Frontal cortex (tissue), 4 donors: ENCODE results near the gene OR52B4. TPM values are rescaled to one million over a fixed set of nuclear protein-coding genes. Genes with fewer than 3 reads are reported as not detected.
"Not testable (repeated sequence)": the region's sequence is repeated elsewhere in the genome, so short reads cannot be mapped to it uniquely, and the experiment has no call there.

Experiments
- DNase-seq, 2 donors: peaks; one replicate each; pipeline ENCODE4 v3.0.0; 2012; ENCODE audit warnings: low spot score in 2 of 2
- FAIRE-seq: peaks from 2 replicates; lab custom pipeline; 2012; peaks lifted over from hg19 to GRCh38; lab: Jason Lieb, UNC
- total RNA-seq: library from RNA; depleted of rRNA; stranded (reverse); fragments of >200 nt; gene quantifications from one replicate; pipeline ENCODE4 v1.2.3, GENCODE V29; 2014
- donor health status: control.
- donor health status: control.
- donor health status: control.

OR52B4 gene
- not detected for total RNA-seq

DNA sequence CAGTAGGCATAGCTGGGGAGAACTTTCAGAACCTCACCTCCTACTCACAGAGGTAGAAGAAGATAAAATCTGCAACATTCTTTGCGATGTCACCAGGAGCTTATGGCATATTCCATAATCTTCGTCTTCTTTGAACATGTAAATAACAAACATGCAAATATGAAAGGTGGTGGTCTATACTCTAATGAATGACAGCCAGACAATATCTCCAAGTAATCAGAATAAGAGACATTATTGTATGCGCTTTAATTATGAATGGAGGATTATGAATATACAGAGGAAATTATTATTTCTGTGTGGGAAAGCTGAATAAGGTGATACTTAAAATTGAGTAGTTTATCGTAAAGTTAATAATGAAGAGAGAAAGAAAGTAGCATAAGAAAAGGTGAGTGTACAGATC, at the start of gene OR52B4:
TSS of gene OR52B4 (minus strand) at position 101 of the 400 bp plus-strand sequence. CDS start at position 10, 91 bp downstream.
- DNase-seq (no peak), FAIRE-seq (no peak)

DNA sequence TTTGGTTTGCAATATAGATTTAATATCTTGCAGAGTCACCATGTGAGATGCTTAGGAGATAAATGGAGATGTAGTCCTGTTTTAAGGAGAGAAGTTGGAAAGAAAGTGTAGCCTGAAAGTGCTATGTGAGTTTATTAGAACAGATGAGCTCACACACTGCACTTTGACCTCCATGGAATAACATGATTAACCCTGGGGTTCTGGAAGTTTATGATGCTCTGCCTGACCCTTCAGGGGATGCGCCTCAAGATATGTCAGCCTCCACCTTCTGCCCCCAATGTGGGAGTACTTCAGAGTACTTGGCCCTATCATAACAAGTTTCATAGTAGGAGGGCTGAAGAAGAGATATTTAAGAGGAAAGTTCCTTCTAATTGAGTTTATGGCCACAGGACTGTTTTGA, 48.6 kb upstream of the OR52B4 start:
- DNase-seq = no peak
- no peak for FAIRE-seq

DNA sequence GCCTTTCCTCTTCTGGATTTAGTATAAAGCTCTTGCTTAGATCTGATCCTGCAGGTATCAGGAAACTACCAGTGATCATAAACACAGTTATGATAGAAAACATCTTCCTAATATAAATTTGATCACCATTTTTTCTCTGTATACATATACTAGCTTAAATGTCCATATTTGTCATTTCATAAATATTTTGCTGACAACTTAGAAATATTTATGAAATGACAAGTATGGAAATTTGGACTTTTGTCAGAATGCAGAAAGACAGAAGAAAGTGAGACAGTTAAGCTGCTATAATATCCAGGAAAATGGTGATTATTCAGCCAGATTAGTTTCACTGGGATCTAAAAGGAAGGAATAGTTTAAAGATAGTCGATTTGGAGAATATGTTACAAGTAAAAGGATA, 48.1 kb upstream of the OR52B4 start:
- no peak for FAIRE-seq
- no peak for DNase-seq

DNA sequence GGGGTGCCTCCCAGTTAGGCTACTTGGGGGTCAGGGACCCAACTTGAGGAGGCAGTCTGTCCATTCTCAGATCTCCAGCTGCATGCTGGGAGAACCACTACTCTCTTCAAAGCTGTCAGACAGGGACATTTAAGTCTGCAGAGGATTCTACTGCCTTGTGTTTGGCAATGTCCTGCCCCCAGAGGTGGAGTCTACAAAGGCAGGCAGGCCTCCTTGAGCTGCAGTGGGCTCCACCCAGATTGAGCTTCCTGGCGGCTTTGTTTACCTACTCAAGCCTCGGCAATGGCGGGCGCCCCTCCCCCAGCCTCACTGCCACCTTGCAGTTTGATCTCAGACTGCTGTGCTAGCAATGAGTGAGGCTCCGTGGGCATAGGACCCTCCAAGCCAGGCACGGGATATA, 38.0 kb upstream of the OR52B4 start:
- FAIRE-seq, DNase-seq: not testable (repeated sequence)

DNA sequence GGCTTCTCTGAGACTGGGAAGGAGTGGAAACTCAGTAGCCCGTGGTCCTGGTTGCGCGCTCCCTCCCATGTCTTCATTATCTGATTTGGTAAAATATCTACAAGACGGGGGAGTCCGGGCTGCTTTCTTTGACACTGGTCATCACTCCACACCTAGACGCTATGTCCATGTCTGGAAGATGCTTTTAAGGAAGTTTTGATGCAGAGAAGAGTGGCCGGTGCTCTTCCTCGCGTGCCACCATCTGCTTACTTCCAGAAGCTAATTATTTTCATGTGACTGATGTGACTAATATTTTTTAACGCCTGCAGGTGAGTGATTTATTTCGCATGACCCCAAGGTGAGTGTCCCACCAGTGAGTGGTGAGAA, 25.7 kb upstream of the OR52B4 start:
- FAIRE-seq (no peak), DNase-seq (no peak)

DNA sequence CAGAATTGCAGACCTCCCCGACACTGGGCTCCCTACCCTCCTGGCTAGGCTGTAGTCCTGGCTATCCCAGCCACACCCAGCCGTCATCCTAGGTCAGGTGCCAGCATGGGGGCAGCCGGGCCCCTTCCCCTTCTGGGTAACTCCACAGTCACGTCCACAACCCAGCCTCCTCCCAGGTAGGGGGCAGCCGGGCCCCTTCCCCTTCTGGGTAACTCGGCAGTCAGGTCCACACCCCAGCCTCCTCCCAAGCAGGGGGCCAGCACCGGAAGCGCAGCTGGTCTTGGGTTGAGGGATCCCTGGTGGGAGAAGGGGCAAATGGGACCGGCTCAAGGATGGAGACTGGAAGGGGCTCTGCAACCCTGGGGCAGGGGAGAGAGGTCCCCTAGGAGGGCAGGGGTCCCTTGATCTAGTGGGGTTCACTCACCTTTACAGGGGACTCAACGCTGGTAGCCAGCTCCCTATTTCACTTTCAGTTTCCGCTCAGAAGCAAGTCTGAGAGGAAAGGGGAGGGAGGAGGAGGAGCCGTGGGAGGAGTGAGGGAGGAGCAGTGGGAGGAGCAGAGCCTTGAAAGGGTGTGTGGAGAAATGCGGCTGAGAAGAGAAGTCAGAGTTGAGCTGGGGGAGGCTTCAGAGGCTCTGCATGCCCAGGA, 25.1 kb upstream of the OR52B4 start, which contains the start of gene TRIM21:
TSS of gene TRIM21 (minus strand) at position 494 of the 649 bp plus-strand sequence. CDS start 3,293 bp downstream, outside the sequence.
- DNase-seq (peak; percentile 6 to 51), FAIRE-seq (no peak)

DNA sequence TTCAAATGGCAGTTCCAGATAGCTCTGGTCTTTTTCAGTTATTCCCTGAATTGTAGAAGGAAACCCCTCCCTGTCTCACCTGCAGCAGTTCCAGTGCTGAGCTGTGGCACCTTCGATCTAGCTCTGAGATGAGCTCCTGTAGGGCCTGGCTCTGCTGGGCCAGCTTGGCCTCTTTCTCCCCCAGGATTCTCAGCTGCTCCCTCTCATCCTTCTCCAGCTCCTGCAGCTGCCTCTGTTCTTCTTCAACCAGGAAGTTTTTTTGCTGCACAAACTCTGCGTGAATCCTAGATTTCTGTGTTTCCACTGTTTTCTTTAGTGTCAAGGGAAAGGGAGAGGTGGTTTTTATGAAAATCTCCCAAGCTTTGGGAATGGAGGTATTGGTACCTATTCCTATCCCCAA, 20.0 kb upstream of the OR52B4 start:
- no peak for DNase-seq

DNA sequence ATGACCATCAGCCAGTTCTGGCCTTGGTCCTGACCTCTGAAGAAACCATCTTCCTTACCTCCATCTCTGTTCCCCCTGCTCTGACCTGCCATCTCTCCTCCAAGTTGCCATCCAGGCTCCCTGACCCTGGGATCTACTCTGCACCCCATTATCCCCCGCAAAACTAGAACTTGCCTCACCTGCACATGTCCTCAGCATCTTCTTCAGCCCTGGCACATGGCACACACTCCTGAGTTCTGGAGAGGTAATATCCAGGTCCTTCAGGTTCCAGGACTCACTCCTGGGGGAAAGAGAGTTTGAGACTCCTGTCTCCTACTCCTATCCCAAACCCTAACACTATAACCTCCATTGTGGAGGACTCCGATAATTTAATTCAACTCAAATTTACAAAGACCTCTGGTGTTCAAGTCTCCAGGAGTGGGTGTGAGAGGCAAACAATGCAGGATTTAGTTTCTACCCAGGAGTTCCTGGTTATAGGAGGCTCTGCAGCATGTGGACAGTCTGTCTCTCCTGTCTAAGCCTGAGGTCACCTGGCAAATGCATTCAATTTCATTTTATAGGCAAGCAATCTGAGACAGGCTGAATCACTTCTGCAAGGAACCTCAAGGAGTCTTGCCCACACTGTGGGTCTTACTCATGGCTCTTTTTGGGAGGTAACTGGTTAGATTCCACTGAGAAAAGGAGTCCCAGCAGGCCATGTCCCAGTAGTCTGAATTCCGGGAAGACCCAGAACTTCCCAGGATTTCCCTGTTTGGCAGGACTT, 18.0 kb upstream of the OR52B4 start:
- DNase-seq (no peak), FAIRE-seq (no peak)

More for the DNA sequence above, 20.0 kb upstream of the OR52B4 start:
- FAIRE-seq = no peak

DNA sequence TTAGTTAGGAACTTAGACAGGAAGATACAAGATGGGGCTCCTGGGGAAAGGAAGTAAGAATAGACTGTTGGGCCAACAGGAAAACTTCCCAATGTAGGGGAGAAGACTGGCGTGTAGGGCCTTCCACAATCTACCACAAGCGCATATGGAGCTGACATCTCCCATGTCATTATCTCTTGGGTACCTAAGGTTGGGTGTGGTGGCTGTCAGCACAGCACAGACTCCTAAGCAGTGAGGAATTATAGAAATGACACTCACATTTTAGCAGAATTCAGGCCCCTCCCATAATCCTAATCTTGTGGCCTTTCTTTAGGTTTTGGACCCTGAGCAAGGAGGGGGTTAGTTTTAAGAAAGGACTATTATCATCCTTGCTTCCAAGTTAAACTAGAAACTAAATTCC, 13.7 kb upstream of the OR52B4 start:
- DNase-seq = no peak
- no peak for FAIRE-seq

DNA sequence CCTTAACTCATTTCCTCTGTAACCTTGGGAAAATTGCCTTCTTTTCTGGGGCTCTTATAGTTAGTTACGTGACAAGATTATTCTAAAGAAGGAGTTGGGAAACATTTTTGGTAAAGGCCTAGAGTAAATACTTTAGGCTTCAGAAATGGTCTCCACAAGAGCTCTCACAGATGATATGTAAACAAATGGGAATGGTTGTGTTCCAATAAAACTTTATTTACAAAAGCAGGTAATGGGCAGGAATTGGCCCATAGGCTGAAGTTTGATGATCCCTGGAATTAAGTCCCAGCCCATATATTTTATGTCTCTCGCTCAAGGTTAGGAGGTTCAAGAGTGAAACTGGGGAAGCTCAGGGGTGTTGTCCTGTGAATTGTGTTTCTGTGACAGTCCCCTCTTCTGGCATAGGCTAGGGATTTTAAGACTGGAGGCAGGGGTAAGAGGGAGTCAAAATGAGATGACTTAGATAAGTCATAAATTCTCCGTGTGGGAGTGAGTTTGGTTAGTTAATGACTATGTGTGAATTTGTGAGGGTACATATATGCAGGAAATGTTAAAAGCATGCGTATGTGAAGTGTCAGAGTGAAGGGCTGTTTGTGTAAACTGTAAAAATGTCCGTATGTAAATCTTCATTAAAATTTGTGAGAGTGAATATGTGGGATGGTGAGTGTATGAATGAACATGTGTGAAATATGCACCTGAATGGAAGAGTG, 7.4 kb upstream of the OR52B4 start:
- FAIRE-seq (no peak), DNase-seq (no peak)

DNA sequence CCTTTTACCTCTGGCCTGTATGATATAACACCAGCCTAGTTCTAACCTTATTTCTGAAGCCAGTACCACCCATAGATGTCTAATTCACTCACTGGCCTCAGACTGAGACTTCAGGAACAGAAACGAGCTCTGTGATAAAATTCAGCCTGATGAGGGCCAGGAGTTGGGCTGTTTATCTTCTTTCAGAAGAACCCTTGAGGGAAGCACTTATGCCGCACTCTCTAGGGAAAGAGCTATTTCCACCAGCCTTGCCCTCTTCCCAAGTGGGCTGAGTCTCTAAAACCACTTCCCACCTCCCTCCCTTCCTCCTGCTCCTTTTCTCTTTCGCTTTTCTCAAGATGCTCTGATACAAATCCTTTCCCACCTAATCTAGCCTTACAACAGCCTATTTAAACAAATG, 2.0 kb upstream of the OR52B4 start:
- DNase-seq = no peak
- no peak for FAIRE-seq

DNA sequence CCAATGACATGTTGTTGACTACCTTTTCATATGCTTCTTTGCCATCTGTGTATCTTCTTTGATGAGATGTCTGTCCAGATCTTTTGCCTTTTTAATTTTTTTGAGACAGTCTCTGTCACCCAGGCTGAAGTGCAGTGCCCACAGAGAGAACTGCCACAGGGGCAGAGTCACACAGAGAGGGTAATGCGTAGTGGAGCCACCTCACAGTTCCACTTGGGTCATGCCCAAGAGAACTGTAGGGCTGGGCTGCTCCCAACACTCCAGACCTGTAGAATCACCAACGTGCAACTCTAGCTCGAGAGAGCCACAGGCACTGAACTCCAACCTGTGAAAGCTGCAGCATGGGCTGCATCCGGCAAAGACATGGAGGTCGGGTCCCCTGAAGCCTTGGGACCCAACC, 20.0 kb downstream of the OR52B4 start:
- FAIRE-seq, DNase-seq: not testable (repeated sequence)

DNA sequence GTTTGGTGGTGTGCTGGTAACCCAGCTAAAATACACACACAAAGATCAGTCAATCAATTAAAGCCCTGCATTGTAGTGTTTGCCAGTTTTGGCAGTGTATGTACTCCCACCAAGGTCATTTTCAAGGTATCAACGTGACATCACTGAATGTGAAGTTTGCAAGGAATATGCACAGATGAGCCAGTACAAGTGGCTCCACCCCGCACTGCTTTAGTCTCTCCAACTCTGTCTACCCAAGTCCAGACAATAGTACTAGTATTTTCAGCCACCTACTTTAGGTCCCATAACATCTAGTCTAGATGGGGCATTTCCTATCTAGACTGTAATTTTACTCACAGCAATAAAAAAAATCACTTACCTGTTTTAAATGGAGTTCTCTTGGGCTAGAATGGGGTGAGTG, 22.8 kb downstream of the OR52B4 start:
- FAIRE-seq, DNase-seq: not testable (repeated sequence)

DNA sequence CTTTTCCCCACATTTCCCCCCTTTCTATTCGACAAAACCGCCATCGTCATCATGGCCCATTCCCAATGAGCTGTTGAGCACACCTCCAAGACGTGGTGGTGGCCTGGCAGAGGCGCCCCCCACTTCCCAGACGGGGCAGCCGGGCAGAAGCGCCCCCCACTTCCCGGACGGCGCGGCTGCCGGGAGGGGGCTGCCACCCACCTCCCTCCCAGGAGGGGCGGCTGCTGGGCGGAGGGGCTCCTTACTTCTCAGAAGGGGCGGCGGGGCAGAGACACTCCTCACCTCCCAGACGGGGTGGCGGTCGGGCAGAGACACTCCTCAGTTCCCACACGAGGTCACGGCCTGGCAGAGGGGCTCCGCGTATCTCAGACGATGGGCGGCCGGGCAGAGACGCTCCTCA, 33.8 kb downstream of the OR52B4 start:
- not testable (repeated sequence) for DNase-seq, FAIRE-seq

Other genes with a start within 250 kb of the OR52B4 start
- gene TRIM21, start 25.3 kb upstream of the OR52B4 start, total RNA-seq = 4.9 TPM
- gene OR52K2, start 80.9 kb upstream of the OR52B4 start, total RNA-seq = not detected
- not detected for gene OR52K1, start 114.3 kb upstream of the OR52B4 start, total RNA-seq
- gene OR52M1, start 176.8 kb upstream of the OR52B4 start, total RNA-seq = not detected
- not detected for gene OR52I2, start 213.4 kb upstream of the OR52B4 start, total RNA-seq
- gene OR52I1, start 225.7 kb upstream of the OR52B4 start, total RNA-seq = not detected
- gene TRIM68, start 239.8 kb upstream of the OR52B4 start, total RNA-seq = 10.2 TPM